Astrocyte of the hippocampus (primary cell): ENCODE measurements around the gene ZNF333.

ENCODE experiments used
- DNase-seq: peaks from one replicate; pipeline ENCODE4 v3.0.0; 2011; ENCODE audit warnings: low read depth, low spot score

ZNF333 gene

DNA sequence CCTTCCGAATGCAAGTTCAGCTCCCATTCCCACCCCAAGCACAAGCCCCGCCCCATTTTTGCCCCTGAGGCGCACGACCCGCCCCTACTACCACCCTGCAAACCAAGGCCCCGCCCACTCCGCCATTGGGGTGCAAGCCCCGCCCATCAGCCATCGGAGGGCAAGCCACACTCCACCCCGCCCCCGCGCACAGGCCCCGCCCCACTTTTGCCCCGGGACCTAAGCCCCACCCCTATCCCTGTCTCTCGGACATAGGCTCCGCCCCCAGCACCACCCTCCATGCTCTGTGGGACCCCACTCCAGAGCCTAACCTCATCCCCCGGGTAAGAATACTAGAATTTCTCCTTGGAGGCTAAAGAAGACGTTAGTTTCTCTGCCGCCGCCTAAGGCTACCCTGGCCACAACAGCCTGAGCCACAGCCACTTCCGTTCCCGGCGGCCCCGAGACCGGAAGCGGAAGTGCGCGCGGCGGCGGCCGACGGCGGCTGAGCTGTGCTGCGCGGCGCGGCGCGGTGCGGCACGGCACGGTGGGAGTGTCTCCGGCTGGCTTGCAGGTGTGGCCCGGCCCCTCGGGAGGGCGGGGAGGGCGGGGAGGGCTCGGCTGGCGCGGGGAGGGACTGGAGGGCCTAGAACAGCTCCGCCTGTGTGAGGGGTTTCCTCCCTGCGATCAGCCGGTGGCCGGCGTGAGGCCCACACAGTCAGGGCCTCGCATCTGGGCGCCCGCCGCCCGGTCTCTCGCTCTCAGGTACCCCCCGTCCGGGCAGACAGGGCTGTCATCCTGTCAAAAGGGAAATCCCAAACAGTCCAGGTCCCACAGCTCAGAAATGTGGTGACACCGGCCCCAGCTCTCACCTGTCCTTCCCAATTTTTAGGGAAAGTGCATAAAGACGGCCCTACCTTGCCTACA lies at the start of gene ZNF333:
Gene ZNF333 (plus strand): TSS at position 451 of the 906 bp plus-strand sequence. CDS start 3,444 bp downstream, outside the sequence.
- DNase-seq: peak; percentile 96

DNA sequence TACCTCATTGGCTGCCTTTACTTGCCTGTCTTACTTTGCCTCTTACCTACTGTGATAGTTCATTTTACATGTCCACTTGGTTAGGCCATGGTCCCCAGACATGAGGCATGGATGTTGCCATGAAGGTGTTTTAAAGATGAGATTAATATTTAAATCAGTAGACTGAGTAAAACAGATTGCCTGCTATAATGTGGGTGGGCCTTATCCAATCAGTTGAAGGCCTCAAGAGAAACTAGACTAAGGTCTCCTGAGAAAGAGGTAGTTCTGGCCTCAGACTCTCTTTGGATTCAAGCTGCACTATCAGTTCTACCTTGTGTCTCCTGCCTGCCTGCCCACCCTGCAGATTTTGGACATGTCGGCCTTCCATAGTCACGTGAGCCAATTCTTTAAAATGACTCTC lies 41.3 kb upstream of the ZNF333 start:
- DNase-seq: no peak

DNA sequence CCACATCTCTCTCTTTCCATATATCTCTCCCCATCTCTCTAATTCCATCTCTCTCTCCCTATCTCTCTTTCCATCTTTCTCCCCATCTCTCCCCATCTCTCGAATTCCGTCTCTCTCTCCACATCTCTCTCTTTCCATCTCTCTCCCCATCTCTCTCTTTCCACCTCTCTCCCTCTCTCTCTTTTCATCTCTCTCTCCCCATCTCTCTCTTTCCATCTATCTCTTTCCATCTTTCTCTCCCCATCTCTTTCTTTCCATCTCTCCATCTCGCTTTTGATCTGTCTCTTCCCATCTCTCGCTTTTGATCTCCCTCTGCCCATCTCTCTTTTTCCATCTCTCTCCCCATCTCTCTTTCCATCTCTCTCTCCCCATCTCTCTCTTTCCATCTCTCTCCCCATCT lies 40.8 kb upstream of the ZNF333 start:
- no peak for DNase-seq

GRCh38 chr19:14650161-14650560 lies 39.7 kb upstream of the ZNF333 start:
- no peak for DNase-seq

DNA sequence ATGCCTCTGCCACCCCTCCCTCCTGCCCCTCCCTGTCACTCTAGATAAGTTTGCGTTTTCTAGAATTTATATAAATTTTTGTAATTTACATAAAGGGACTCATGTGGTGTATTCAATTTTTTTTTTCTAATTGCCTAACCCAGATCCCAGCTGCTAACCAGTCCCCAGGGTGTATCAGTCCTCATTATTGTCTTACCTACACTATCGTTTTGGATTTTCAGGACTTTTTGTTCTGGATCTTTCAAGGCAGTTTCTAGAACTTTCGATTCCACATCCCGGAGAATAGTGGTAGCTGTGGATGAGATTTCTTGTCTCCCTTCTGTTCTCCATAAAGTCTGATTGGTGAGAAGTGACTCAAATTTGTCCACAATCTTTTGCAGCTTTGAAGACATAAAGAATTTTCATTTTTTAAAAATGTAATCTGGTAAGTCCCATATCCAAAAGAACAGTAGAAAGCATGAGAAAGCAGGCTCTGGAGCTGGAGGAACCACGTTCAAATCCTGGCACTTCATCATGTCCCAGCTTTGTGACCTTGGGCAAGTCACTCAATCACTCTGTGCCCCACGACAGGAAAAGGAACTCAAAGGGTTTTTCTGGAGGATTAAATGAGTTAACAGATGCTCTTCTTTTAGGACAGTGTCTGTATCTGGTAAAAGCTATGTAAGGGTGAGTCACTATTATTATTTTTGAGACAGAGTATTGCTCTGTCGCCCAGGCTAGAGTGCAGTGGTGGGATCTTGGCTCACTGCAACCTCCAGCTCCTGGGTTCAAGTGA lies 34.9 kb upstream of the ZNF333 start:
- DNase-seq: no peak

DNA sequence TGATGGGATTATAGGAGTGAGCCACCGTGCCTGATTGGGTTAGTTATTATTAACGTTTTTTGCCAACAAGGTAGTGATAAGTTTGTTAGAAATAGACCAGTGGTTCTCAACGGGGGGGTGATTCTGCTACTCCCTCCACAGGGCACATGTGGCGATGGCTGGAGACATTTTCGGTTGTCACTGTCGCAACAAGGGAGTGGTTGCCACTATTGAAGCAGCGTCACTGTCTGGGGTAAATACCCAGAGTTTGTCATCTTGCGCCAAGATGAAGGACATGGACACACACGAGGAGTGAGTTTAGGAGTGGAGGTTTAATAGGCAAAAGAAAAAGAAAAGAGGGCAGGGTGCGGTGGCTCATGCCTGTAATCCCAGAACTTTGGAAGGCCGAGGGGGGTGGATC lies 34.1 kb upstream of the ZNF333 start:
- no peak for DNase-seq

DNA sequence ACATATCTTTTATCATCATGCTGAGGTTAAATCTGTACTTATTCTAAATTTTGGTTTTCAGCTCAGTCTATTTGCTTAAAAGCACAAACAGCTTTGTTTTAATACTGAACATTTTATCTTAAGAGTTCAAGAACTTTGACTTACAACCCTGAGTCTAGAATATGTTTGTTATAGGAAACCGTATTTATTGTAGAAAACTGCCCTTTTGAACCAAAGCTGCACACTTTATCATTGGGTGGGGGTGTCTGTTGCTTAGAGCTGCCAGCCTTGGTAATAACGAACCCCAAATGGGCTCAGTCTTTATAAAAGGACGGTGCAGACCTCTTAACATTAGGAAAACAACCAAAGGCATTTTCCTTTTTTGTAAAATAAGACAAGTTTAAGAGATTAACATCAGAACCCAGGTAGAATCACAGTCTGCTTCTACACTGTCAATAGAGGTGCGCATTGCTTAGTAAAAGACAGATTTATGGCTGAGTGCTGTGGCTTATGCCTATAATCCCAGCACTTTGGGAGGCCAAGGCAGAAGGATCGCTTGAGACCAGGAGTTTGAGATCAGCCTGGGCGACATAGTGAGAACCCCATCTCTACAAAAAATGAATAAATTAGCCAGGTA lies 29.9 kb upstream of the ZNF333 start:
- no peak for DNase-seq

GRCh38 chr19:14661372-14661924 lies 28.4 kb upstream of the ZNF333 start:
- no peak for DNase-seq

GRCh38 chr19:14669940-14670339 lies 19.9 kb upstream of the ZNF333 start:
- no peak for DNase-seq

- no peak for DNase-seq
These were observed 19.4 kb upstream of the ZNF333 start for GRCh38 chr19:14670408-14670807.

GRCh38 chr19:14672188-14672872 lies 17.5 kb upstream of the ZNF333 start:
- no peak for DNase-seq

GRCh38 chr19:14673088-14673487 lies 16.8 kb upstream of the ZNF333 start:
- DNase-seq: no peak

DNA sequence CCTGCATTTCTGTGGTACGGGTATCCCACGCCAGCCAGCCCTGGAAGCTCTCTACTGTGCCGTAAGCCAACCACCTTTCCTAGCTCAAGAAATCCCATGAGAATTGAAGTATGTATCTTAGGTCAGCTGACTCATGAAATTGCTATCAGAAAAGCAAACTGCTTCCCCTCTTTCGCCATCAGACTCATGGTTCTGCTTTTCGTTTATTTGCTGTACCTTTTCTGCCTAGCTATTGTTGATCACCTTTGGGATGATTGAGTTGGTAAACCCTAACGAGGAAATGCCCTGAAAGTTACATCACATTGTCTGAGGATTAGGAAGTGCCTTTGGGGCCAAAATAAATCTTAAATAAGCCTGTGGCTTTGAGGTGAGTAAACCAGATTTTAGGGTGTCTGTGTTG lies 15.1 kb upstream of the ZNF333 start, which contains the start of gene ADGRE3:
Gene ADGRE3 (minus strand): TSS at position 81 of the 400 bp plus-strand sequence. CDS start 74 bp downstream, at position 7.
- no peak for DNase-seq

GRCh38 chr19:14676762-14677161 lies 13.1 kb upstream of the ZNF333 start:
- no peak for DNase-seq

GRCh38 chr19:14677464-14677863 lies 12.4 kb upstream of the ZNF333 start:
- DNase-seq: no peak

GRCh38 chr19:14678199-14678598 lies 11.6 kb upstream of the ZNF333 start:
- DNase-seq: no peak

DNA sequence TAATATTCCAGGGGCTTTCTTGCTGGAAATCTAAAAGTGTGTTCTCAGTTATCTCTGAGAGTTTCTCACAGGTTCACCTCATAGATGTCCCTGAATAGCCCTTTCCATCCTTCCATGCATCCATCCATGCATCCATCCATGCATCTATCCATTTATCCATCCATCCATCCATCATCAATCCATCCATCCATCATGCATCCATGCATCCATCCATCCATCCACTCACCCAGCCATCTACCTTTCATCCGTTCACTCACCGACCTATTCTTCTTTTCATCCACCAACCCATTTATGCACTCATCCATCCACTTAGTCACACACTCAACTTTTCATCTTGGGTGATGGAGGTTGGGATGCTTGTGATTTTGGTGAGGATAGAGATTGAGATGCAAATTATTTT lies 7.8 kb upstream of the ZNF333 start:
- no peak for DNase-seq

- DNase-seq: no peak
These were observed 6.4 kb upstream of the ZNF333 start for GRCh38 chr19:14683439-14683838.

GRCh38 chr19:14686411-14686810 lies 3.4 kb upstream of the ZNF333 start:
- peak; percentile 4 for DNase-seq

DNA sequence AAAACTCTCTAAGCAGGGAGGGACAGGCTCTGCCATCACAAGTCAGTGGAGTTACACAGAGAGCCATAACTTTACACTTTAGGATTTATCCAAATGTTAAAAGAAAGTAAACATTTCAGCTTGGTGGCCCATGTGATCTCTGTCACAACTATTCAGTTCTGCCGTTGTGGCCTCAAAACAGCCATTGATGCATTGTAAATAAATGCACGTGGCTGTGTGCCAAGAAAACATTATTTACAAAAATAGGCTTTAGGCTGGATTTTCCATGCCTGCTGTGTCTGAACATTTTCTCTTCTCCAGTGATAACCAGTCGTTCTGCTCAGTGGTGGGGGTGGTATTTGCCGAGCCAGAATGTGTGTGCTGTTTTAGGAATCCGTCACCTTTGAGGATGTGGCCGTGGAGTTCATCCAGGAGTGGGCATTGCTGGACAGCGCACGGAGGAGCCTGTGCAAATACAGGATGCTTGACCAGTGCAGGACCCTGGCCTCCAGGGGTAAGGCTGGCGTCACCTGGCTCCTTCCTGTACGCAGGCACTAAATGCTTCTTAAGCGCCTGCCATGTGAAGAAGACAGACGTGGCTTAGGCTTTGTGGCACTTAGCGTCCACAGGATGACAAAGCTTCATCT lies 4.9 kb downstream of the ZNF333 start:
- no peak for DNase-seq

DNA sequence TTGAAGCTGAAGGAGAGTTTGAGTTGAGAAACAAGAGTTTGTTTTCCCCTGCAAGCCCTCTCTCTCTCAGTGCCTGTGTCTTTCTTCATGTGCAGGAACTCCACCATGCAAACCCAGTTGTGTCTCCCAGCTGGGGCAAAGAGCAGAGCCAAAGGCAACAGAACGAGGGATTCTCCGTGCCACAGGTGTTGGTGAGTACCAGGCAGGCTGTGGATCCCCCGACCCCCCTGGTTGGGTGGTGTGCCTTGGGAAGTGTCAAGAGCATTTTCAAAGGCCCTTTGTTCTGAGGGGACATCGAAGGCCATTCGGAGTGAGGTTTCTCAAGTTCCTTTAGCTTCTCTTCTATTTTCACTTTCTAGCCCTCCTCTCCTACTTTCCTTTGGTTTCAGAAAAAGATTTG lies 5.6 kb downstream of the ZNF333 start:
- no peak for DNase-seq
